ENCODE results near the gene SNRPA.

Gene SNRPA

DNA sequence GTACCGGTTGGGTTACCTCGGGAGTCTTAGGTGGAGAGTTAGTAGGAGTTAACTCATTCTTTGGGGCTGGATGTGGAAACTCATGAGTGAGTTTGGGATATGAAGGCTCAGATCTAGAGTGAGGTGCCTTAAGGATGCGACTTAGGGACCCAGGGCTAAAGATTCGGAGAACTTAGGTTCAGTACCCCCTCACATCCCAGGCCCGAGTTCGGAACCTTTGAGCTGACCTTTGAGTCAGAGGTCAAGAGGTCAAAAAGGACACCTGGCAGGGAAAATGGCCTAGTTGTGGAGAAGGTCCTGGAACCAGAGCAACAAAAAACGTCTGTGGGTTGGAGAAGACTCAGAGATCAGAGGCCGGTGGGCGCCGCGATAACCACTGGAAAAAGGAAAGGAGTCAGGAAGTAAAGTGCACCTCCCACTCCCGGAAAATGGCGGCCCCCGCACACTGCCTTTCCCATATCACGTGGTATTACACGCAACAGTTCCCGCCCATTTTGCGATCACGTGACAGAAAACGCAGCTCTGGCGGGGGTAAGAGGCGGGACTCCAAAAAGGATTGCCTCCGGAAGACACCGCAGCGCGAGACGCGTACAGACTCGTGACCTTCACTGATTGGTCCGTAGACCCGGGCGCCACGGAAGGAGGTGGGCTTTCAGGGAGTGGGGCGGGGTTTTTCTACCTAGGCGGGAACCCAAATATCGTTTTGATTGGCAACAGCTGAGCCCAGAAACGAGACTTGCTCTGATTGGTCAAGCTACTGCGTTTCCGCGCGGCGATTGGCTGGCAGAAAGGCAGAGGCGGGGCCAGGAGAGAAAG is 737 bp upstream of the SNRPA start, which contains the start of gene ACTMAP:
Gene ACTMAP (minus strand): TSS at position 420 of the 816 bp plus-strand sequence. CDS start 674 bp downstream, outside the sequence.
- TF ChIP-seq CTCF (IDR thresholded peaks at IDR 0.05; ENCODE audit: low read depth, low read length), result no peak
- H3K4me3 ChIP-seq (ENCODE audit: low read depth, low read length), result peak within 1 kb of the TSS; percentile 92

DNA sequence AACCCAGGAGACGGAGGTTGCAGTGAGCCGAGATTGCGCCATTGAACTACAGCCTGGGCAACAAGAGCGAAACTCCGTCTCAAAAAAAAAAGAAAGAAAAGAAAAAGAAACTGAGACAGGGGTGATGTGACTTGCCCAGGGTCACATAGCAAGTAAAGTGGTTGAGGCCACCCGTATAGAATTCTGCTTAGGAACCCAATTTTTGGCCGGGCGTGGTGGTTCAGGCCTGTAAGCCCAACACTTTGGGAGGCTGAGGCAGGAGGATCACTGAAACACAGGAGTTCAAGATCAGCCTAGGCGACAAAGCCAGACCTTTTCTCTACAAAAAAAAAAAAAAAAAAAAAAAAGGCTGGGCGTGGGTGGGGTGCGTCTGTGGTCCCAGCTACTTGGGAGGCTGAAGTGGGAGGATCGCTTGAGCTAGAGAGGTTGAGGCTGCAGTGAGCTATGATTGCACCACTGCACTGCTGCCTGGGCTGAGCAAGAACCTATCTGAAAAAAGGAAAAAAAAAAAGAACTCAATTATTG is 1.3 kb downstream of the SNRPA start:
- no peak for TF ChIP-seq CTCF (IDR thresholded peaks at IDR 0.05; ENCODE audit: low read depth, low read length)
- peak overlapping the region; percentile 92 for H3K4me3 ChIP-seq (ENCODE audit: low read depth, low read length)

- TF ChIP-seq CTCF (IDR thresholded peaks at IDR 0.05; ENCODE audit: low read depth, low read length), result no peak
- H3K4me3 ChIP-seq (ENCODE audit: low read depth, low read length), result no peak overlapping the region
Measured at GRCh38 chr19:40754611-40755247, 3.7 kb downstream of the SNRPA start.

GRCh38 chr19:40755248-40755624 is 4.2 kb downstream of the SNRPA start:
- H3K4me3 ChIP-seq (ENCODE audit: low read depth, low read length), result no peak overlapping the region
- TF ChIP-seq CTCF (IDR thresholded peaks at IDR 0.05; ENCODE audit: low read depth, low read length), result no peak

DNA sequence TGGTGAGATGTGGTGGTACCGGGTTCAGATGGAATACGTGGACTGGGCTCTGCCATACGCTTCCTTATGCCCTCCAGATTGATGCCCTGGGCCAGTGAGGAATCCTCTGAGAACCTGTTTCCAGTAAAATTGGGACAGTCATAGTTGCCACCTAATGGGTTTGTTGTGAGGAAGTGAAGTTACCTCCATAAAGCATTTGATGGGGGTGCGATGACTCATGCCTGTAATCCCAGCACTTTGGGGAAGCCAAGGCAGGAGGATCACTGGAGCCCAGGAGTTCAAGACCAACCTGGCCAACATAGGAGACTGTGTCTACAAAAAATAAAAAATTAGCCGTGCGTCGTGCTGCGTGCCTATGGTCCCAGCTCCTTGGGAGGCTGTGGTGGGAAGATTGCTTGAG is 4.8 kb downstream of the SNRPA start:
- H3K4me3 ChIP-seq (ENCODE audit: low read depth, low read length), result no peak overlapping the region
- TF ChIP-seq CTCF (IDR thresholded peaks at IDR 0.05; ENCODE audit: low read depth, low read length), result no peak

DNA sequence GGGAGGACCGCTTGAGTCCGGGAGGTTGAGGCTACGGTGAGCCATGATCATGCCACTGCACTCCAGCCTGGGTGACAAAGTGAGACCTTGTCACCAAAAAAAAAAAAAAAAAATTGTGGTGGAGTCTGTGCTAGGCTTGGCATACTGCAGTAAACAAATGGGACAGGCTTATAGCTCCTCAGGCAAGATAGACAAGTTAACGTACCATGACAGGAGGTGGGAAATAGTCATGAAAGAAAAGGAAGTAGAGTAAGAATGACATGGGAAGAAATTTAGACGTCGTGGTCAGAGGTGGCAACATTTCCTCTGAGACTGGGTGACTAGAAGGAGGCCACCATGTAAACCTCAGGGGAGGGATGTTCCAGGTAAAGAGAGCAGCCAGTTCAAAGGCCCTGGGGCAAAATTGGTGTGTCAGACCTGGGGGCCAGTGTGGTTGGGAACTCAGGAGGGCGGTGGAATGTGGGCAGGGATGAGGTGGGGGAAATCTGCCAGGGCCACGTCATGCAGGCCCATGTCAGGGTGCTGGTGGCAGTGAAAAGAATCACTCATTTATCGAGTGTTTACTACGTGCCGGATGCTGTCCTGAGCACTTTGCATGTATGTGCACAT is 5.6 kb downstream of the SNRPA start:
- H3K4me3 ChIP-seq (ENCODE audit: low read depth, low read length), result no peak overlapping the region

More for the DNA sequence above, 5.6 kb downstream of the SNRPA start:
- no peak for TF ChIP-seq CTCF (IDR thresholded peaks at IDR 0.05; ENCODE audit: low read depth, low read length)
